Posterior cingulate gyrus (tissue), 11 donors: Measurements from ENCODE around the gene DCBLD2.

Source experiments
- DNase-seq, 10 donors: peaks; one replicate each; pipeline versions ENCODE4 v3.0.0 to v3.0.0-alpha.2; 2020 to 2021; ENCODE audit warnings: mixed read lengths in 3 of 10
- intact Hi-C: fragments of 100-400 bp; cut with DNase I; formaldehyde crosslinking; loops from one replicate; pipeline ENCODE4 v1.15.1; 2023

Gene DCBLD2

DNA sequence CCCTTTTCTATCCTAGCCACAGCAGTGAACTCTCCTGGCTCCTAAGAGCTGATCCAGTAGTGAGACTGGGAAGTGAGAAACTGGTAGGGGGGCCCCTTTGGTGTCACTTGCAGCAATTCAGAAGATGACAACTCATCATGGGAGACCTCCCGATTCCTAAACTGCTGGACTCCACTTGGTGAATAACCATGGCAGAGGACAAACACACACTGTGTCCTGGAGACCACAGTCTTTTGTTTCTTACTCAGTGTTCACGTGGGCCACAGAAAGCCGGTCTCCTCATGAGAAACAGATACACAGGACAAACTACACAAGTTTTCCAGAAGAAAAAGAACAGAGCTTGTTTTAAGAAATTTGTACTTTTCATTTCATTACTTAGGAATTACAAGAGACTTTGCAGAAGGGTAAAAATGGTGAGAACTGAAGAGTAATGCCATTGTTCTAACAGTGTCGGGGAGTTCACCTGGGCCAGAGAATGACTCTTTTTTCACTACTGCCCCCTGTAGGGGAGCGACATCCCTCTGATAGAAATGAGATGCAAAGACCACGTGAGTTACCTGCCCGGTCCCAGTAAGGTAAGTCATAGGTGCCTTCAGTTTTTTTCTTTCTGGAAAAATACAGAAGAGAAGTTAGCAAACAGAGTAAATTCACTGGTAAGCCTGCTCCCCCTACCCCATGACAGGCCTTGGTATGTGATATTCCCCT, 100.3 kb downstream of the DCBLD2 start:
- no peak for DNase-seq
- intact Hi-C loops, result no loop called here

GRCh38 chr3:98800401-98800800, 101.1 kb downstream of the DCBLD2 start:
- DNase-seq, result no peak

GRCh38 chr3:98799479-98799878, 102.0 kb downstream of the DCBLD2 start:
- no peak for DNase-seq
- intact Hi-C loops, result loop anchor here (5.0 to 10.0 kb wide), 2 partner anchors 197 to 755 kb away; no protein-coding TSS in a partner anchor

More at GRCh38 chr3:98800401-98800800, 101.1 kb downstream of the DCBLD2 start:
- intact Hi-C loops, result no loop called here

DNA sequence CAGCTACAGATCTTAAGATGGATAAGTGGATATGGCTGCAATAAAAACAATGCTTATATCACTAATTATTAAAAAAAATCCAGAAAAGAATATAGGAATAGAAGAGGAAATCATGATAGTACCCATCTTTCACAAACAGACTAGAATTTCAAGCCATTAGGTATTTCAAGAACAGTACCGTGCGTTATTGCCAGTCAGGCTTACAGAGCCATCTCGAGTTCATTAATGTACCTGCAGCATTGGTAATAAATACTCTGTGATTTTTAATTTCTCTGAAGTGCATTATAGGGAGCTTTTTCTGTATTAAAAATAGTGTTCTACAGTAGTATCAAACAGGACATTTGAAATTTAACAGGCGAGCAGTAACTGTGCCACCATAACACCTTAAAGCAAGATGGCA, 102.7 kb downstream of the DCBLD2 start:
- intact Hi-C loops, result loop anchor here (5.0 to 10.0 kb wide), 2 partner anchors 197 to 754 kb away; no protein-coding TSS in a partner anchor
- no peak for DNase-seq

DNA sequence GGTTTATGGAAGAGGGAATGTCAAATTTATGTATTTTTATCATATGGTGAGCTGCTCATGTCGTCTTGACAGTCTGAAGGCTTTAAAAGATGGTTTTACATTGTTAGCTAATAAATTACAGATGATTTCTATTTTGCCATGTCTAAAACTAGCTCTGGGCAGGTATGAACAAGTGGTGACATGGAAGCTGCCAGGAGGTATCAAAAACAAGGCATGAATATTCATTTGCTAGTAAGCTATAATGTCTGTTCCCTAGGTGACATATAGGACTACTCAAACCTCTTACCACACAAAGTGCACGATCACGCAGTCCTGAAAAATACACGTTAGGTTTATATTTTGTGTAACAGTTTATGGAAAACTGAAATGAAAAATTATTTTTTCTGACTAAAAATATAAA, 103.6 kb downstream of the DCBLD2 start:
- no peak for DNase-seq

DNA sequence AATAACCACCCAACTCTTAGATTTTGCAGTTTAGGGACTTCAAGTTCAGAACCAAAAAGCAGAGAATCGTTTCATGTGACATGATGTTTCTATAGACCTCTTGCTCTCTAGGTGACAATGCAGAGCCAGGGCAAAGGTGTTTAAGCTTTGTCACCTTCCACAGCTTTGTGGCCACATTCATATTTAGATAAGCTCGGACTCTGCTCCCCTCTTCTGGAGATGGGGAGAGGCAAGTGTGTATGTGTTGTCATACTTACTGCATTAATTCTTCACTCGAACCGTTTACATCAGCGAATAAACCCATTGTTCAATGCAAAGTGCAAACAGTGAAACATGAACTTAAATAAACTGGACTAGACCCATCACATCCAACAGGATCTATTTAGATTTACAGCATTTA, 105.2 kb downstream of the DCBLD2 start:
- DNase-seq, result no peak
- intact Hi-C loops, result loop anchor here (5.0 to 10.0 kb wide), 2 partner anchors 194 to 752 kb away; no protein-coding TSS in a partner anchor

More for the DNA sequence above, 103.6 kb downstream of the DCBLD2 start:
- intact Hi-C loops, result loop anchor here (5.0 to 10.0 kb wide), 2 partner anchors 196 to 753 kb away; no protein-coding TSS in a partner anchor

DNA sequence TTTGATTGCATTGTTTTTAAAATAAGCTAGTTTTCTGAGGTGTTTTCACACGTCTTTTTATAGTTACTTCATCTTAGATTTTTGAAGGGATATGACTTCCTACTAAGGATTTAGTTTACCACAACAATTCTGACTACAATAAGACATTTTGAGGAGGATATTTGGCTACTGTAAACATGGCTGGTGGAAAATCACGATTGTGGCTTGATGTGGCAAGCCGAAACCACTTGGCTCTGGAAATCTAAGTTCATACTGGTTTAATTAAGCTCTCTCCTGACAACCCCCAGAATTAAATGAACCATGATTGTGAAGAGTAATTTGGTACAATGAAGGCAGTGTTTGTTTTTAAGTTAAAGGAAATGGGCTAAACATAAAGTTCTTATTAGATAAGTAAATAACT, 107.5 kb downstream of the DCBLD2 start:
- no peak for DNase-seq
- intact Hi-C loops, result loop anchor here (10.0 kb wide), 1 partner anchor 749 kb away; no protein-coding TSS in a partner anchor

- DNase-seq, result no peak
- intact Hi-C loops, result loop anchor here (10.0 kb wide), 1 partner anchor 747 kb away; no protein-coding TSS in a partner anchor
Measured at GRCh38 chr3:98791341-98792325, 109.9 kb downstream of the DCBLD2 start.

DNA sequence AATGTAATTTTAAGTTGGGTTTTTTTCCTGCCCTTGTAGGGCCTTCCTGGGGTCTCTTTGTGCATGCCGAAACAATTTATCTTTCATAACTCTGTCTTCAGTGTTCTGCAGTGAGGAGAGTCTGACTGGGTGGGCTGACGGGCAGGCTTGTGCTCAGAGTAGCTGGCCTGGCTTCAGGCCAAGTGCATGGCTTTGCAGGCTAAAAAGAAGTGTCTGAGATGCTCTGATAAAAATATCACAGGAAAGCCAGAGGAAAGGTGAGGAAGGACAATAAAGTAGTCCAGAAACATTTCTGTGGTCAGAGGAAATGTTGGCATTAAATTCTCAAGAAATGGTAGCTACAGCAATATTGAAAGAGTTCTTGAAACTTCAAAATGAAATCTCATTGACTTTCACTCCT, 112.8 kb downstream of the DCBLD2 start:
- intact Hi-C loops, result loop anchor here (5.0 kb wide), 1 partner anchor 56 kb away; no protein-coding TSS in a partner anchor
- DNase-seq, result no peak

DNA sequence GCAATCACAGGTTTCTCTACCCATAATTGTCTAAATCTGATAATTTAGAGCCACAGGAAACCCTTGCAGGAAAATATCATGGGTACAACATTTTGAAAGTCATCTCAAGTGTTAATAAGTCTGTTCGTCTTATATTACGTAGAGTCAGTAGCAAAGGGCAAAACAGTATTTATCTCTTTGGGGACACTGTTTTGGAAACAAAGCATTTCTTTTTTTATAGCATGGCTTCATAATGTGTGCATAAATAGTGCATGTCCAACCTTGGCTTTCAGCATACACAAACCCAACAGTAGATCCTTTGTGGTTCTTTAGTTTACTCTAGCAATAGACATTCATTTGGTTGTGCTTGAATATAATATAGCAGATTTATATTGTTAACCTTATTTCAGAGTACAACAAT, 114.3 kb downstream of the DCBLD2 start:
- intact Hi-C loops, result loop anchor here (5.0 kb wide), 1 partner anchor 55 kb away; no protein-coding TSS in a partner anchor
- no peak for DNase-seq

GRCh38 chr3:98786364-98787006, 115.0 kb downstream of the DCBLD2 start:
- DNase-seq, result no peak
- intact Hi-C loops, result loop anchor here (5.0 kb wide), 1 partner anchor 54 kb away; no protein-coding TSS in a partner anchor

DNA sequence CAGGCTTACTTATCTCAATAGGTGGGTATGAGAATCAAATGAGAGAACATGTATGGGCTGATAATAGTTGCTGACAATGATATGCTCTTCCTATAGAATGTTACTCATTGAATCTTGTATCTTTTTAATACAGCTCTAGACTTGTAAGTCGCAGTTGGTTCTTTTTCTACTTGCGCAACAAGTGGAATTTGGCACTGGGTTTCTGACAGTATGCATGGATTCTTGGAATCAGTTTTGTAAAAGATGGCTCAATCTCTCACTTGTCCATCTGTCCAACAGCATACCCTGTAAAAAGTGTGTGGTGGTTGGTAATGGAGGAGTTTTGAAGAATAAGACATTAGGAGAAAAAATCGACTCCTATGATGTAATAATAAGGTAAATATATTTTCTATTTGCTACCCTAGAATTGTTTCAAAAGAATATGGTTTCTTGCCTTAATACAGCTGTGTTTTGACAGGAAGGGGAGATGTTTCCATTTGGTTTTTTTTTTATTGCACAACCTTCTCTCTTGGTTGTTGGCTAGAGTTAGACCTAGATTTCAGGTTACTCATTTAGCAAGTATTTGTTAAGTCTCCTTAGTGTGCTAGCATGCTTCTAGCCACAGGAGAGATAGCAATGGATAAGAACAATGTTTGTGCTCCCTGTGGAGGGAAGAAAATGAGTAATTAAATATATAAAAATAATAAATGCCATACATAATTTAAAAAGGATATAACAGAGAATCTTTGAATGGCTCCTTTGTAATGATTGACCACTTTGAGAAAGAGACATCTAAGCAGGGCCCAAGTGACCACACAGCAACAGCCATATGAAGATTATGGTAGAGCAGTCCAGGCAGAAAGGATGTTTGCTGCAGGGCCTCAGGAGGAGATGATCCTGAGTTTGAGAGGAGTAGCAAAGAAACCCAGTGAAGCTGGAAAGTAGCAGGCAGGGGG, 116.6 kb downstream of the DCBLD2 start:
- intact Hi-C loops, result loop anchor here (5.0 kb wide), 1 partner anchor 53 kb away; no protein-coding TSS in a partner anchor
- no peak for DNase-seq

DNA sequence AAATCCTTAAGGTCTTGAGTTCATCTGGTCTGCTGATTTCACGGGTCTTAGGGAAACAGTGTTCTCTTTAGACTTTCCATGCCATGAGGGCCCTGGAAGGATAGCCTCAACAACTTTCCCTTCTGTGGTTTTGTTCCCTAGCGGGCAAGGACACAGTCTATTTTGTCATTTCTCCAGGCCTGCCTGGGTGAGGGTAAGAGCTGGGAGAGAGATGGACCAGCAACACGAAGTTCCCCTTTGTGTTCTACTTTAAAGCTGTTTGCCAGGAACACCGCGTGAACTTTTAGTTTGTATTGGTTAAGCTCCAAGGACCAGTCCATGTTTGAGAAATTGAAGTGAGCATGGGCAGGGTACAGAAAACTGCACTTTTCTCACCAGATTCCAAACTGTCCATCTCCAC, 117.5 kb downstream of the DCBLD2 start:
- no peak for DNase-seq

GRCh38 chr3:98782824-98783500, 118.5 kb downstream of the DCBLD2 start:
- intact Hi-C loops, result no loop called here
- no peak for DNase-seq

More for the DNA sequence above, 117.5 kb downstream of the DCBLD2 start:
- intact Hi-C loops, result no loop called here

- DNase-seq, result no peak
- intact Hi-C loops, result no loop called here
Measured at GRCh38 chr3:98780343-98780742, 121.2 kb downstream of the DCBLD2 start.

GRCh38 chr3:98779541-98780335, 121.8 kb downstream of the DCBLD2 start:
- intact Hi-C loops, result no loop called here
- DNase-seq, result no peak

GRCh38 chr3:98778852-98779413, 122.6 kb downstream of the DCBLD2 start:
- intact Hi-C loops, result no loop called here

More at GRCh38 chr3:98778852-98779413, 122.6 kb downstream of the DCBLD2 start:
- no peak for DNase-seq
